K562 (cell line): ENCODE results near the gene FMO3. TPM values are rescaled to one million over a fixed set of nuclear protein-coding genes. Genes with fewer than 3 reads are reported as not detected.

Source experiments
- ATAC-seq: fragments of 200-7000 bp; cut with Tn5 transposase; 3 replicates; pipeline ENCODE4 v1.9.1; 2020; ENCODE audit warnings: moderate library complexity
- BruUV-seq: library from RNA; stranded (reverse); fragments of 400-500 nt; replicated peaks from 2 replicates; lab custom pipeline; 2021; lab: Mats Ljungman, UMichigan
- CTCF ChIA-PET: fragments of 300-600 bp; formaldehyde crosslinking; extraction: SDS; loops from one replicate; lab custom pipeline; 2021; ENCODE audit warnings: low intra/inter-chr PET ratio; lab: Yijun Ruan, JAX
- POLR2A ChIA-PET: fragments of 300-600, 350-650 bp; sonication (Branson Sonifier 250); formaldehyde crosslinking; extraction: SDS; loops from one replicate; lab custom pipeline; 2021; ENCODE audit warnings: antibody characterized with exemption, inconsistent platforms; lab: Yijun Ruan, JAX
- DNase-seq, 4 experiments: peaks; one replicate each; pipeline versions ENCODE4 v3.0.0 to v3.0.0-alpha.2; 2011 to 2018; ENCODE audit warnings: low spot score in 3 of 4, mixed read lengths in 3 of 4; ENCODE audit errors: extremely low read depth in 1 of 4
- FAIRE-seq: peaks from 2 replicates; lab custom pipeline; 2011; peaks lifted over from hg19 to GRCh38; lab: Jason Lieb, UNC
- H2AFZ ChIP-seq: 2 replicates; pipeline ENCODE4 v1.6.0; 2011; ENCODE audit warnings: low read depth, low read length, control low read depth, inconsistent platforms
- H3K27ac ChIP-seq: fragments of 200-600 bp; 3 replicates; pipeline ENCODE4 v1.8.0; 2011; ENCODE audit warnings: low read depth, mild to moderate bottlenecking, control low read depth, inconsistent platforms, low read length, moderate library complexity, mixed read lengths; ENCODE audit errors: extremely low read depth
- H3K27me3 ChIP-seq, 2 experiments: fragments of 300-600 bp in 1 of 2; 2 replicates in 1 of 2; 3 replicates in 1 of 2; pipeline versions ENCODE4 v1.6.0 to v1.8.0; 2011; ENCODE audit warnings: inconsistent platforms in 2 of 2, low read length in 2 of 2, mild to moderate bottlenecking in 1 of 2, mixed read lengths in 1 of 2, moderate library complexity in 1 of 2; ENCODE audit not compliant: control insufficient read depth in 2 of 2, insufficient read depth in 2 of 2
- H3K36me3 ChIP-seq: fragments of 300-600 bp; 3 replicates; pipeline ENCODE4 v1.8.0; 2011; ENCODE audit warnings: mild to moderate bottlenecking, low read length, inconsistent platforms; ENCODE audit not compliant: control insufficient read depth, insufficient read depth
- H3K4me1 ChIP-seq, 2 experiments: fragments of 200-600 bp in 1 of 2; replicated peaks in 1 of 2; 2 replicates in 1 of 2; 3 replicates in 1 of 2; pipeline versions ENCODE4 v1.5.1 to v1.8.0; 2011; ENCODE audit warnings: inconsistent platforms in 2 of 2, low read length in 2 of 2, mild to moderate bottlenecking in 1 of 2, mixed read lengths in 1 of 2, moderate library complexity in 1 of 2; ENCODE audit not compliant: control insufficient read depth in 2 of 2, insufficient read depth in 2 of 2
- H3K4me2 ChIP-seq: 2 replicates; pipeline ENCODE4 v1.6.1; 2011; ENCODE audit warnings: low read length, control low read depth, inconsistent platforms, mixed read lengths; ENCODE audit not compliant: insufficient read depth
- H3K4me3 ChIP-seq: fragments of 200-600 bp; sonication (generic), shearing (Covaris generic); 2 replicates; pipeline ENCODE4 v1.5.1; 2016; ENCODE audit warnings: control low read depth, inconsistent platforms
- H3K79me2 ChIP-seq: fragments of 200-600 bp; 3 replicates; pipeline ENCODE4 v1.8.0; 2011; ENCODE audit warnings: low read length, inconsistent platforms; ENCODE audit not compliant: control insufficient read depth, insufficient read depth
- H3K9ac ChIP-seq, 2 experiments: 2 replicates each; pipeline versions ENCODE4 v1.6.0 to v1.6.1; 2011; ENCODE audit warnings: low read depth in 2 of 2, low read length in 2 of 2, control low read depth in 1 of 2, inconsistent platforms in 1 of 2, mild to moderate bottlenecking in 1 of 2, mixed read lengths in 1 of 2; ENCODE audit not compliant: insufficient read depth in 1 of 2
- H3K9me1 ChIP-seq: one replicate; pipeline ENCODE4 v1.6.0; 2011; ENCODE audit warnings: inconsistent platforms, mild to moderate bottlenecking, low read length, moderate library complexity; ENCODE audit not compliant: control insufficient read depth, insufficient read depth
- H3K9me3 ChIP-seq: replicated peaks from 2 replicates; pipeline ENCODE4 v1.5.1; 2011; ENCODE audit warnings: low read depth, low read length, inconsistent platforms; ENCODE audit not compliant: control insufficient read depth, insufficient read depth
- H4K20me1 ChIP-seq: replicated peaks from 2 replicates; pipeline ENCODE4 v1.6.1; 2011; ENCODE audit warnings: low read length, inconsistent platforms, mixed read lengths; ENCODE audit not compliant: control insufficient read depth, insufficient read depth
- FOXP1 ChIP-seq: sonication (generic); formaldehyde crosslinking; IDR thresholded peaks from 2 replicates; pipeline ENCODE4 v1.8.0; 2022; ENCODE audit warnings: mild to moderate bottlenecking, missing genetic modification reagents
- HNRNPLL ChIP-seq: fragments of 200-400 bp; formaldehyde crosslinking; IDR thresholded peaks from 2 replicates; pipeline ENCODE4 v1.6.1; 2017; ENCODE audit warnings: low read length, low read depth, mild to moderate bottlenecking; ENCODE audit not compliant: poor library complexity, severe bottlenecking
- MYBL2 ChIP-seq, 2 experiments: fragments of 450-650 bp in 1 of 2; sonication (generic) in 1 of 2; formaldehyde crosslinking in 1 of 2; IDR thresholded peaks; 2 replicates each; pipeline versions ENCODE4 v1.6.1 to v1.8.1; 2017 to 2022; ENCODE audit warnings: borderline replicate concordance in 1 of 2, inconsistent platforms in 1 of 2, low read depth in 1 of 2, mild to moderate bottlenecking in 1 of 2, missing genetic modification reagents in 1 of 2, moderate library complexity in 1 of 2
- NFIC ChIP-seq: fragments of 450-650 bp; IDR thresholded peaks from 2 replicates; pipeline ENCODE4 v1.6.1; 2017; ENCODE audit warnings: mild to moderate bottlenecking, inconsistent platforms
- SMC3 ChIP-seq: conservative IDR thresholded peaks from 2 replicates; pipeline ENCODE4 v1.6.1; 2011; ENCODE audit warnings: low read depth, low read length, improper control_type of control experiment; ENCODE audit not compliant: insufficient read depth
- TOE1 ChIP-seq, 2 experiments: fragments of 450-650 bp in 1 of 2; sonication (generic) in 1 of 2; formaldehyde crosslinking in 1 of 2; IDR thresholded peaks; 2 replicates each; pipeline versions ENCODE4 v1.7.1 to v1.8.0; 2016 to 2022; ENCODE audit warnings: borderline replicate concordance in 2 of 2, mild to moderate bottlenecking in 2 of 2, antibody characterized with exemption in 1 of 2, inconsistent platforms in 1 of 2, low read depth in 1 of 2, missing genetic modification reagents in 1 of 2, moderate library complexity in 1 of 2
- ZBTB17 ChIP-seq: fragments of 450-650 bp; formaldehyde crosslinking; IDR thresholded peaks from 2 replicates; pipeline ENCODE4 v1.4.0; 2020; ENCODE audit warnings: mild to moderate bottlenecking
- ZNF444 ChIP-seq: fragments of 250-450 bp; sonication (Bioruptor Pico); IDR thresholded peaks from 2 replicates; pipeline ENCODE4 v1.4.0; 2020; ENCODE audit warnings: mild to moderate bottlenecking, moderate library complexity
- WGBS: fragments of 100-300 bp; shearing (Covaris generic); methylation state at CpG from one replicate; pipeline ENCODE4 v1.1.6; 2016; ENCODE audit warnings: low coverage, mixed read lengths; ENCODE audit not compliant: insufficient coverage; ENCODE audit errors: missing lambda C conversion rate; 5-methylcytosine and 5-hydroxymethylcytosine counted together
- in situ Hi-C: fragments of 300-500 bp; cut with MboI; formaldehyde crosslinking; loops from 4 replicates; pipeline ENCODE4 v1.15.0; 2018; ENCODE audit warnings: inconsistent platforms, mixed read lengths
- intact Hi-C: fragments of 100-400 bp; cut with micrococcal nuclease; formaldehyde crosslinking; loops from 2 replicates; pipeline ENCODE4 v1.14.2; 2022
- polyA plus RNA-seq, 8 experiments: library from polyadenylated mRNA; depleted of rRNA in 4 of 8; stranded (reverse) in 5 of 8; unstranded in 3 of 8; fragments of >200 nt; fragmentation: Nextera tagmentation in 2 of 8; fragmentation: Illumina TruSeq in 1 of 8; extraction: Ambion mirVana in 2 of 8; extraction: Trizol in 1 of 8; gene quantifications; 2 replicates each; pipeline versions ENCODE4 v1.2.1 to v1.2.3, GENCODE V29; 2011 to 2014; ENCODE audit warnings: inconsistent platforms in 1 of 8, missing spikeins in 1 of 8
- total RNA-seq, 7 experiments: library from RNA; depleted of rRNA in 6 of 7; stranded (reverse); fragments of >200 nt in 6 of 7; fragmentation: Illumina TruSeq in 2 of 7; extraction: Trizol in 2 of 7; gene quantifications; 2 replicates each; pipeline versions ENCODE4 v1.2.1 to v1.2.3, GENCODE V29; 2011 to 2021; ENCODE audit warnings: low replicate concordance in 1 of 7
- TF ChIP-seq, protein P1 (sequence below), 2 experiments: fragments of 450-650 bp; conservative IDR thresholded peaks; 2 replicates each; pipeline ENCODE4 v1.6.1; 2017; ENCODE audit warnings: mild to moderate bottlenecking in 2 of 2, moderate library complexity in 2 of 2
- TF ChIP-seq, protein P2 (sequence below): fragments of 450-650 bp; IDR thresholded peaks from 2 replicates; pipeline ENCODE4 v1.6.1; 2016; ENCODE audit warnings: low read depth

The FMO3 gene
- total and polyA plus RNA-seq, 9 of the 15 experiments (the other 6 are each of a cell fraction or from before 2014, with no cell fraction given) = not detected

GRCh38 chr1:171140401-171140800 is 49.7 kb downstream of the FMO3 start:
- DNase-seq = no peak
- ATAC-seq = no peak
- H3K9me1 ChIP-seq = no peaks in the 10 kb centered on the region
- 0% methylated on average over 5 of the region's 5 CpGs for WGBS
- no peaks in the 10 kb centered on the region for H3K4me1 ChIP-seq
- no peaks in the 10 kb centered on the region for H3K27me3 ChIP-seq
- no TSS peak for BruUV-seq
- H3K4me2 ChIP-seq = no peak overlapping the region
- H2AFZ ChIP-seq = no peak overlapping the region
- H3K4me3 ChIP-seq = no peak overlapping the region
- 0 out of 2 replicates have a peak, but pooled peaks cover 2% of the 10 kb centered on the region for H3K9me3 ChIP-seq
- FAIRE-seq = no peak
- ChIA-PET CTCF (no interaction called here), POLR2A (no interaction called here)
- no peaks in the 10 kb centered on the region for H3K36me3 ChIP-seq
- H3K27ac ChIP-seq = no peak overlapping the region
- no peak overlapping the region for H3K9ac ChIP-seq
- no peaks in the 10 kb centered on the region for H4K20me1 ChIP-seq
- no peaks in the 10 kb centered on the region for H3K79me2 ChIP-seq
- in situ Hi-C loops = no loop called here
- intact Hi-C loops = no loop called here
- TF ChIP-seq ZNF444 (CRISPR knock-in tag) (no peak), SMC3 (no peak), ZBTB17 (CRISPR knock-in tag) (no peak), TOE1 (IDR thresholded peaks at IDR 0.05; ENCODE audit: borderline replicate concordance) (no peak), TOE1 (CRISPR knock-in tag; IDR thresholded peaks at IDR 0.05; ENCODE audit: borderline replicate concordance, low read depth) (no peak), NFIC (no peak), FOXP1 (CRISPR knock-in tag) (no peak), MYBL2 (IDR thresholded peaks at IDR 0.05; ENCODE audit: low read depth) (no peak), MYBL2 (CRISPR knock-in tag; IDR thresholded peaks at IDR 0.05; ENCODE audit: borderline replicate concordance) (no peak), HNRNPLL (no peak)
- TF ChIP-seq, protein P1, sequence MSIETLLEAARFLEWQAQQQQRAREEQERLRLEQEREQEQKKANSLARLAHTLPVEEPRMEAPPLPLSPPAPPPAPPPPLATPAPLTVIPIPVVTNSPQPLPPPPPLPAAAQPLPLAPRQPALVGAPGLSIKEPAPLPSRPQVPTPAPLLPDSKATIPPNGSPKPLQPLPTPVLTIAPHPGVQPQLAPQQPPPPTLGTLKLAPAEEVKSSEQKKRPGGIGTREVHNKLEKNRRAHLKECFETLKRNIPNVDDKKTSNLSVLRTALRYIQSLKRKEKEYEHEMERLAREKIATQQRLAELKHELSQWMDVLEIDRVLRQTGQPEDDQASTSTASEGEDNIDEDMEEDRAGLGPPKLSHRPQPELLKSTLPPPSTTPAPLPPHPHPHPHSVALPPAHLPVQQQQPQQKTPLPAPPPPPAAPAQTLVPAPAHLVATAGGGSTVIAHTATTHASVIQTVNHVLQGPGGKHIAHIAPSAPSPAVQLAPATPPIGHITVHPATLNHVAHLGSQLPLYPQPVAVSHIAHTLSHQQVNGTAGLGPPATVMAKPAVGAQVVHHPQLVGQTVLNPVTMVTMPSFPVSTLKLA (conservative IDR thresholded peaks at IDR 0.05) = no peak
- TF ChIP-seq, protein P2, sequence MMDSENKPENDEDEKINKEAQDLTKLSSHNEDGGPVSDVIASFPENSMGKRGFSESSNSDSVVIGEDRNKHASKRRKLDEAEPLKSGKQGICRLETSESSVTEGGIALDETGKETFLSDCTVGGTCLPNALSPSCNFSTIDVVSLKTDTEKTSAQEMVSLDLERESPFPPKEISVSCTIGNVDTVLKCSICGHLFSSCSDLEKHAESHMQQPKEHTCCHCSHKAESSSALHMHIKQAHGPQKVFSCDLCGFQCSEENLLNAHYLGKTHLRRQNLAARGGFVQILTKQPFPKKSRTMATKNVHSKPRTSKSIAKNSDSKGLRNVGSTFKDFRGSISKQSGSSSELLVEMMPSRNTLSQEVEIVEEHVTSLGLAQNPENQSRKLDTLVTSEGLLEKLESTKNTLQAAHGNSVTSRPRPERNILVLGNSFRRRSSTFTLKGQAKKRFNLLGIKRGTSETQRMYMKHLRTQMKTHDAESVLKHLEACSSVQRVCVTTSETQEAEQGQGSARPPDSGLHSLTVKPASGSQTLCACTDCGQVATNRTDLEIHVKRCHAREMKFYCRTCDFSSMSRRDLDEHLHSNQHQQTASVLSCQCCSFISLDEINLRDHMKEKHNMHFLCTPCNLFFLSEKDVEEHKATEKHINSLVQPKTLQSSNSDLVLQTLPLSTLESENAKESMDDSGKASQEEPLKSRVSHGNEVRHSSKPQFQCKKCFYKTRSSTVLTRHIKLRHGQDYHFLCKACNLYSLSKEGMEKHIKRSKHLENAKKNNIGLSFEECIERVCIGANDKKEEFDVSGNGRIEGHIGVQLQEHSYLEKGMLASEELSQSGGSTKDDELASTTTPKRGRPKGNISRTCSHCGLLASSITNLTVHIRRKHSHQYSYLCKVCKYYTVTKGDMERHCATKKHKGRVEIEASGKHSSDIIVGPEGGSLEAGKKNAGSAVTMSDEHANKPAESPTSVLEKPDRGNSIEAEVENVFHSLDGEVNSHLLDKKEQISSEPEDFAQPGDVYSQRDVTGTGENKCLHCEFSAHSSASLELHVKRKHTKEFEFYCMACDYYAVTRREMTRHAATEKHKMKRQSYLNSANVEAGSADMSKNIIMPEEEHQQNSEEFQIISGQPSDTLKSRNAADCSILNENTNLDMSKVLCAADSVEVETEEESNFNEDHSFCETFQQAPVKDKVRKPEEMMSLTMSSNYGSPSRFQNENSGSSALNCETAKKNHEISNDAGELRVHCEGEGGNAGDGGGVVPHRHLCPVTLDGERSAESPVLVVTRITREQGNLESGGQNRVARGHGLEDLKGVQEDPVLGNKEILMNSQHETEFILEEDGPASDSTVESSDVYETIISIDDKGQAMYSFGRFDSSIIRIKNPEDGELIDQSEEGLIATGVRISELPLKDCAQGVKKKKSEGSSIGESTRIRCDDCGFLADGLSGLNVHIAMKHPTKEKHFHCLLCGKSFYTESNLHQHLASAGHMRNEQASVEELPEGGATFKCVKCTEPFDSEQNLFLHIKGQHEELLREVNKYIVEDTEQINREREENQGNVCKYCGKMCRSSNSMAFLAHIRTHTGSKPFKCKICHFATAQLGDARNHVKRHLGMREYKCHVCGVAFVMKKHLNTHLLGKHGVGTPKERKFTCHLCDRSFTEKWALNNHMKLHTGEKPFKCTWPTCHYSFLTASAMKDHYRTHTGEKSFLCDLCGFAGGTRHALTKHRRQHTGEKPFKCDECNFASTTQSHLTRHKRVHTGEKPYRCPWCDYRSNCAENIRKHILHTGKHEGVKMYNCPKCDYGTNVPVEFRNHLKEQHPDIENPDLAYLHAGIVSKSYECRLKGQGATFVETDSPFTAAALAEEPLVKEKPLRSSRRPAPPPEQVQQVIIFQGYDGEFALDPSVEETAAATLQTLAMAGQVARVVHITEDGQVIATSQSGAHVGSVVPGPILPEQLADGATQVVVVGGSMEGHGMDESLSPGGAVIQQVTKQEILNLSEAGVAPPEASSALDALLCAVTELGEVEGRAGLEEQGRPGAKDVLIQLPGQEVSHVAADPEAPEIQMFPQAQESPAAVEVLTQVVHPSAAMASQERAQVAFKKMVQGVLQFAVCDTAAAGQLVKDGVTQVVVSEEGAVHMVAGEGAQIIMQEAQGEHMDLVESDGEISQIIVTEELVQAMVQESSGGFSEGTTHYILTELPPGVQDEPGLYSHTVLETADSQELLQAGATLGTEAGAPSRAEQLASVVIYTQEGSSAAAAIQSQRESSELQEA = no peak
